Glomerular endothelial cell (primary cell): ENCODE measurements around the gene TOX3. TPM values are rescaled to one million over a fixed set of nuclear protein-coding genes. Genes with fewer than 3 reads are reported as not detected.

ENCODE experiments used
- DNase-seq: peaks from one replicate; pipeline ENCODE4 v3.0.0-alpha.2; 2011; ENCODE audit warnings: low read depth, low spot score; ENCODE audit errors: extremely low read depth
- total RNA-seq: library from RNA; depleted of rRNA; stranded (reverse); fragments of >200 nt; gene quantifications from 2 replicates; pipeline ENCODE4 v1.2.3, GENCODE V29; 2015

The TOX3 gene
- total RNA-seq, 1 donor from 2014 or later = not detected

DNA sequence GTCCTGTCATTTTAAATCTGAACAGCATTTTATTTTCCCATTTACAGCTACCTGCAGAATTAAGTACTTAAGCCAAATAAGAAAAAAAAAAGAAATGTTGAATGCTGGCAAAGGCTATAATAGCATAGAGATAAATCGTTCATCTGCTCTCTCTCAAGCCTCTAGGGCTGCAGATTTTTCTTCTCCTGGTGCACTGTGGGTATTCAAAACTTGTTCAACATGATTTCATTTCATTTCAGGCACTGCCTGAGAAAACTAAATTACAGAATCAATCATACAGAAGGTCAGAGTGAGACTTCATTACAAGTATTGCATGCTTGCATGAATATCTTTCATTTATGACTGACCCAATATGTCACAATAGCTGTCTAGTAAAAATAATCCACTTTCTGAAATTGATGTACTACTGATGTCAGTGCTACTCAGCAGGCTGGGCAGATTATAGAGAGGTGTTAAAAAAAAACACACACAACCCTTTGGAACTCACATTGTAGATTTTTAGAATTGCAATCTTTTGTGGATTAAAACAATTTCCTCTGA is 86.2 kb downstream of the TOX3 start:
- no peak for DNase-seq

DNA sequence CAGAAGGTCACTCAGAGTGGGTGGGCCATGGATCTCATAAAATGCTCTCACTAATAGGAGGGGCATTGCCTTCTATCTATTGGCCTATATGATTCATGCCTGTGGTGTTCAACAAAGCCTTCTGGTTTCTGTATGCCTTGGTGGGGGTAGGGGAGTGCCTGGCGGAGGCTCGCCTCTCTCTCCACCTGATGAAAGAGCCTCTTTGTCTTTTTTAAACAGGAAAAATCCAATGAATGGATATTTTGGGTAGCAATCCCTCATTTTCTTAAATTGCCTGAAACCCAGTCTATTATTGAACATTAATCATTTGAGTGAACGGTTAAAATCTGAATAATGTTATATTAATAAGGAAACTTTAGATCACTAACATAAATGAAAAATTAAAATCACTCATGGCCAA is 90.6 kb downstream of the TOX3 start:
- no peak for DNase-seq

DNA sequence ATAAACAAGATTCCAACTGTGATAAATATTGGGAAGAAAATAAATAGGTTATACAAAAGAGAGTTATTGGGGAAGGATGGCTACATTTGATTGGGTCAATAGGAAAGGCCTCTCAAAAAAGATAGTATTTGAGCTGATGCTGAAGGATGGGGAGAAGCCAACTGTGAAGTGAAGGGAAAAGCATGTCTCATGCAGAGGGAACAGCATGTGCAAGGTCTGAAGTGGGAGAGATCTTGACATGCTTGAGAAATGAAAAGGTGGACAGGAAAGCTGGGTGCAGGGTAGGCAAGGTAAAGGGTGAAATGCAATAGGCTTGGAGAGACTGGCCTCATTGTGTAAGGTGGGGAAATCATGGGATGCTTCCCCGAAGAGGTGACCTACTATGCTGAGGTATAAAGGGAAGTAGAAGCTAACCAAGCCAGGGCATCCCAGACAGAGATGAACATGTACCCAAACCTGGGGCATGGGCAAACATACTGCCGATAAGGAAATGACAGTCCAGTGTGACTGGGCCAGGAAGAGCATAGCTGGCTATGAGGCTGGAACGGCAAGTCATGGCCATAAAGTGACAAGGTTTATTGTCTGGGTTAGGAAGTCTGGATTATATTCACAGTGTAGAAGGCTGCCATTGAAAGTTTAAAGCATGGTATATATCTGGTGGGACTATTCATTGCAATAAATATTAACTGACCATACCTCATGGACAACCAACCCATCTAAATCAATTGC is 91.2 kb downstream of the TOX3 start:
- no peak for DNase-seq

GRCh38 chr16:52453644-52454043 is 93.3 kb downstream of the TOX3 start:
- DNase-seq = no peak

GRCh38 chr16:52451971-52452421 is 94.9 kb downstream of the TOX3 start:
- no peak for DNase-seq

GRCh38 chr16:52450916-52451315 is 96.0 kb downstream of the TOX3 start:
- DNase-seq = no peak

- no peak for DNase-seq
These were observed 96.7 kb downstream of the TOX3 start for GRCh38 chr16:52450241-52450640.

- no peak for DNase-seq
These were observed 100.9 kb downstream of the TOX3 start for GRCh38 chr16:52446080-52446479.

DNA sequence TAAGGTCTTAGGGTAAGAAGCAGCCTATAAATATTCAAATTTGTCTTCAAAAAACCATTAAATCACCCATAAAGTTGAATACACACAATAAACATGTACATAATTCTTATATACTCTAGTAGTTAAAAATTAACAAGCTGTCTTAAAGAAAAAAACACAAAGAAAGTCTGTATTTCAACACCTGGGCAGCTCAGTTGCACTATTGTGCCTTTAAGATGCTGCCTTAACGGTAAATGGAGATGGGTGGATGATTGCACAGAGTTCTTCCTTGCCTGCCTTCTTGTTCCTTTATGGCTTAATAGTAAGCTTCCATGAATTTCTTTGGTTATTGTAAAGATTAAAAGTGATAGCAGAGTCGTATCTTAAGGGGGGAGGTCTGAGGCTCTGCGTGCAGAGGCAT is 105.1 kb downstream of the TOX3 start:
- no peak for DNase-seq

DNA sequence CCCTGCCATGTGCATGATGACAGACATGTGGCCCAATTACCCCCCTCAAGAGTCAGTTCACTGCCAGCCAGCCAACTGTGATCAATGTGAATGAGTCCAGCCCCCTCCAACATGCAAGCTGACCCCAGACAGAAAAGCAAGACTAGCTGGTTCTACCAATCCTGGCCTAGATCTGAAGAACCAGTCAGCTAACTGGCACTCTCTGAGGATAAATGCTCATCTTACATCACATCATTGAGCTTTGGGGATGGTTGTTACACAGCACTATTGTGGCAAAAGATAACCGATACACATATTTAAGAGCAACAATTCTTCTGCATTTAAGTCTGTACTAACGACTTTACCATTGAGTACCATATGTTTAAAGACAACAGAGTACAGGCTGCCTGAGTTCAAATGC is 106.7 kb downstream of the TOX3 start:
- no peak for DNase-seq

- DNase-seq = no peak
These were observed 107.2 kb downstream of the TOX3 start for GRCh38 chr16:52439750-52440149.

- DNase-seq = no peak
These were observed 107.7 kb downstream of the TOX3 start for GRCh38 chr16:52439171-52439701.

DNA sequence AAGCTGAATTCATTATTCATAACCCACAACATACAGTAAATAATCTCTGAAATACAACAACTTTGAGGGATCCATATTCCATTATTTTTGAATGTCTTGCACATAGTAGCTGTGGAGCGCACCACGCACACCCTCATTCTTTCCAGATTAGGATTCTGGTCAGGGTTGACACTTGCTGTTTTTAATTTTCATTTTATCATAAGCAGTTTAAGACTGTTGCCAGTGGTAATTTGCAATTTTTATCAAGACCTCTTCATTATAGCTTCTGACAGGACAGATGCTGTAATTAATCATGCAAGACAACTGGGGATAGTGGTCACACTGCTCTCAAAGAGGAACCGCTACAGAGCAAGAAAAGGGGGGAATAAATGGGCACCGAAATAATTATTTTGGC is 109.7 kb downstream of the TOX3 start:
- DNase-seq = no peak

DNA sequence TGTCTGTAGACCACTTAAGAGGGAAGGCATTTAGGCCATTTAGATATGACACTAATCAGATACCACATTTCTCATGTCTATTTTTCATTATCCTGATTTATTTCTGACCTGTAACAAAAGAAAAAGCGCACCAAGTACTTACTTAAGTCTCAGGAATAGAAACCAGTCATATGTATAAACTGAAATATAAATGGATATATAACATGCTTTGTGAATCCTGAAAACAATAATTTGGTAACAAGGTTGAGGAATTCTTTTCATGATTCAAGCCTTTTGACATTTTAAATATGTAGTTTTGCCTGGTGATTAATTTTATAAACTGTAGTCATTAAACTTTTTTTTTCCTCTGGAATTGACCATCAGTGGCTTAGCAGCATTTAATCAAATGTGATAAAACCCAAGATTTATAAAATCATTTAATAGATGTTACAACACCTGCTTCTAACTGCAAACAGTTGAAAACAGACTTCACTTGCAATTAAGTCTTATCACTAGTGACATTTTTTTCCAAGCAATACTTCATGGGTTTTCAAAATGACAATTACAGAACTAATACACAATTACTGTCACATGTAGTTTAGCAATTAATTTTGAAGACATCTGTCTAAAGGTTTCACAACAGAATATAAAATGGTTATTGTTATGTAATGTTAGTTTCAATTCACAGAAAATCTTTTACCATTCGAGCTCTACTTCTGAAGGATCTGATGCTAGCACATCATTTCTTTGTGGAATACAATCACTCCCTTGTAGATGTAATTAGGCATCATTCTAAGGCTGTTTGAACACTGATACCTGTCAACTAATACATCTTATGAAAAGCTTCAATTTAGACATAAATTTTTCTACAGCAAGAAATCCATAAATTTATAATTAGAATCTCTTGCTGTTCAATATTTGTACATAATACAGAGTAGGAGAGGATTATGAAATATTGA is 110.3 kb downstream of the TOX3 start:
- no peak for DNase-seq

DNA sequence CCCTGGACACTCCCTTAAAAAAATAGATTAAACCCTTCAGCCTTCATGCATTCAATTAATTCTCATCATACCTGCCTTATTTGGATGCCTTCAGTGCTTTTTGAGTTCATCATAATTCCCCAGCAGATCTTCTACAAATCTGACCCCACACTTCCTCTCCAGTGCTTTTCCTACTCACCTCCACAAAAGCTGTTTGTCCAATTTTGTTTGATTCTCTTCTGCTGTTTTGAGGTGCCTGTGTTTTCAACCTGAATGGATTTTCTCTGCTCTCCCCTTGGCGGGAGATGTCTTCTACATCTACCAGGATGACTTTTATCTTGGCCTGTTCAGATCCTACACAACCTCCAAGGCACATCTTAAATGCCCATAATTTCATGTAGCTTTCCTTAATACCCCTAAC is 112.7 kb downstream of the TOX3 start:
- DNase-seq = no peak

DNA sequence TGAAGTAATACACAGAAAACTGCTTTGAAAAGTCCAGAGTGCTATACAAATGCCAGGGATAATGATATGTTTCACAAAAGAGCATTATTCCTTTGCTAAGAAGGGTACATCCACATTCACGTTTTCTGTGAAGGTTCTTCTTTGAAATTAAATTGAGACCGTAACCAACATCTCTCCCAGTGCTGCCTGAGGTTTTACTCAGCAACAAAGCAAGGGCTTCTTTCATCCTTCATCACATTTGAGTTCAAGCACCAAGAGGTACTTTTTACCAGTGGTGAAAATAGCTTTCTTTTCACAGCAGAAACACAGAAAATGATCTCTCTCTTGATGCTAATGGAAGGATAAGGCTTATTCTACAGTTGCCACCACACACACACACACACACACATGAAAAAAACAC is 113.3 kb downstream of the TOX3 start:
- no peak for DNase-seq

DNA sequence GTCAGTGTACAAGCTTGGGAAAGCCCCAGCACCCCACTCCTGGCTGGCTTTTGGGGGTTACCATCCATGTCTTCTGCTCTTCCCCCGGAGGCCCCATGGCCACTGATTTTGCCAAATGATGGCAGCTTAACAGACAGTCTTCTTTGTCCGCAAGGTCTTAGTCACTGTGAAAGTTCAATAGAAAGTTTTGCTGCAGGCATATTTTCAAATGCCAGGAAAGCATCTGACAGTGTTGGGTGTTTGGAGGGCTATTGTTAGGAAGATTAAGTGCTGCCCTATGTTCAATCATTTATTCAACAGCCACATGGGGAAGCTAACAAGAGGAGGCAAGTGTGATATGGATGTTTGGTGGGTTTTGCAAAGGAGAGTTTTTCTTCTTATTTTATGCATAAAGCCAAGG is 122.4 kb downstream of the TOX3 start:
- no peak for DNase-seq

- DNase-seq = no peak
These were observed 124.6 kb downstream of the TOX3 start for GRCh38 chr16:52422307-52422706.

- DNase-seq = no peak
These were observed 128.7 kb downstream of the TOX3 start for GRCh38 chr16:52418201-52418600.

GRCh38 chr16:52416888-52417287 is 130.1 kb downstream of the TOX3 start:
- DNase-seq = no peak

GRCh38 chr16:52411011-52411410 is 135.9 kb downstream of the TOX3 start:
- no peak for DNase-seq
